Measurements from ENCODE around the gene SOCS2. TPM values are rescaled to one million over a fixed set of nuclear protein-coding genes. Genes with fewer than 3 reads are reported as not detected.

Gene SOCS2
- 16.6 to 19.3 TPM (median 17.6 TPM) in 5 replicates for total RNA-seq (2022; extraction: Qiagen RNA extraction)

DNA sequence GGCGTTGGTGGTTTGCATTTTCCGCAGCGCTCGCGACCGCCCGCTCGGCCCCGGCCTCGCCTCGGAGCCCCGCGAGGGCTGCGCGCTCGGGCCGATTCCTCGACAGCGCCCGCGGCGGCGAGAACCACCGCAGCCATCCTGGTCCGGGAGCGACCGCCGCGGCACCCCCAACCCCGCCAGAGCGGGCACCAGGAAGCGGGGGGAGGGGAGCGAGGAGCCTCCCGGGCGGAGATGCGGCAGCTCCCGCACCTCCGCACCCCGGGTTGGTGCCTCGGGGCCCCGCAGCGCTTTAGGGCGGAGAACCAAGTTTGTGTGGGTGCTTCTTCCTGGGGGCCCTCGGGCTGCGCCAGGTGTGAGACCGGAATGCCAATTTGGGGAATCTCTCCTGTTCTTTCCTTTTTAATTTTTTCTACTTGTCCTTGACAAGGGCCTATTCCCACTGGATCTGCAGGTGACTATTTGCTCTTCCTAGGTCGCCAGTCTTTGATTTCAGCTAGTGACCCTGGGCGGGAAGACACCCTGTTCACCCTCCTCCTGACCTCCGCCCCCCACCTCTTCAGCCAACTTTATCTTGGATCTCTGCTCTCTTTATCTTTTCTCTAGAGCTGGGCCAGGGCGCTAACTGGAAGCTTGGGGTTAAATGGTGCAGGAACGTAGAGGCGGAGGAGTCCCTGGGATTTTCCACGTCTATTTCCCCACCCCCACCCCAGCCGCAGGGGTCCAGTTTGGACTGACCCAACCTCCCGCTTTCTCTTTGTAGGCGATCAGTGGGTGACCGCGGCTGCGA is at the start of gene SOCS2:
Gene SOCS2, plus strand, starts transcription at position 751 of the 787 bp plus-strand sequence. CDS start 223 bp downstream, outside the sequence.

Other genes starting within 250 kb of the SOCS2 start
- 27.5 to 32.8 TPM (median 29.2 TPM) in 5 replicates for gene NUDT4, start 194.8 kb upstream of the SOCS2 start, total RNA-seq (2022; extraction: Qiagen RNA extraction)
- gene UBE2N, start 130.7 kb upstream of the SOCS2 start, total RNA-seq (2022; extraction: Qiagen RNA extraction), result 146 to 200 TPM (median 148 TPM) in 5 replicates
- 39.7 to 63.0 TPM (median 46.8 TPM) in 5 replicates for gene MRPL42, start 105.2 kb upstream of the SOCS2 start, total RNA-seq (2022; extraction: Qiagen RNA extraction)
- 9.4 to 12.3 TPM (median 10.7 TPM) in 5 replicates for gene CRADD, start 104.7 kb downstream of the SOCS2 start, total RNA-seq (2022; extraction: Qiagen RNA extraction)